ENCODE results near the gene PLEKHG3. TPM values are rescaled to one million over a fixed set of nuclear protein-coding genes. Genes with fewer than 3 reads are reported as not detected.
"Not testable (repeated sequence)": the region's sequence is repeated elsewhere in the genome, so short reads cannot be mapped to it uniquely, and the experiment has no call there.

PLEKHG3 gene
- total RNA-seq, result 6.2 TPM

GRCh38 chr14:64704143-64704742, at the start of gene PLEKHG3:
PLEKHG3 (plus strand) TSS chr14:64704424; CDS start chr14:64727632, 23,208 bp downstream.
- peak; percentile 65 for DNase-seq

- no peak for DNase-seq
Observed at GRCh38 chr14:64654901-64655300, 49.3 kb upstream of the PLEKHG3 start.

- DNase-seq, result no peak
Observed at GRCh38 chr14:64656986-64657385, 47.2 kb upstream of the PLEKHG3 start.

GRCh38 chr14:64658201-64658600, 46.0 kb upstream of the PLEKHG3 start:
- DNase-seq, result no peak

GRCh38 chr14:64658700-64659264, 45.4 kb upstream of the PLEKHG3 start:
- DNase-seq, result not testable (repeated sequence)

- DNase-seq, result no peak
Observed at GRCh38 chr14:64659366-64659765, 44.9 kb upstream of the PLEKHG3 start.

- DNase-seq, result no peak
Observed at GRCh38 chr14:64663174-64663573, 41.0 kb upstream of the PLEKHG3 start.

GRCh38 chr14:64671591-64671990, 32.6 kb upstream of the PLEKHG3 start:
- DNase-seq, result no peak

- DNase-seq, result no peak
Observed at GRCh38 chr14:64673316-64673715, 30.9 kb upstream of the PLEKHG3 start.

- DNase-seq, result no peak
Observed at GRCh38 chr14:64673748-64674147, 30.5 kb upstream of the PLEKHG3 start.

- DNase-seq, result no peak
Observed at GRCh38 chr14:64674829-64675228, 29.4 kb upstream of the PLEKHG3 start.

- no peak for DNase-seq
Observed at GRCh38 chr14:64675312-64675711, 28.9 kb upstream of the PLEKHG3 start.

- no peak for DNase-seq
Observed at GRCh38 chr14:64676410-64677008, 27.7 kb upstream of the PLEKHG3 start.

GRCh38 chr14:64680013-64680713, 24.1 kb upstream of the PLEKHG3 start:
- DNase-seq, result no peak

GRCh38 chr14:64680714-64681065, 23.5 kb upstream of the PLEKHG3 start:
- no peak for DNase-seq

- DNase-seq, result peak; percentile 59
Observed at GRCh38 chr14:64681796-64682710, 22.2 kb upstream of the PLEKHG3 start.

GRCh38 chr14:64682843-64683242, 21.4 kb upstream of the PLEKHG3 start:
- no peak for DNase-seq

- DNase-seq, result peak; percentile 68
Observed at GRCh38 chr14:64683264-64683663, 21.0 kb upstream of the PLEKHG3 start.

GRCh38 chr14:64684091-64684490, 20.1 kb upstream of the PLEKHG3 start:
- no peak for DNase-seq

GRCh38 chr14:64685371-64686281, 18.6 kb upstream of the PLEKHG3 start:
- no peak for DNase-seq

- DNase-seq, result no peak
Observed at GRCh38 chr14:64686282-64686615, 18.0 kb upstream of the PLEKHG3 start.

Measured in occipital lobe (tissue), 2 donors.